IMR-90 (cell line): ENCODE data around the gene FBXL7. TPM values are rescaled to one million over a fixed set of nuclear protein-coding genes. Genes with fewer than 3 reads are reported as not detected.

Experiments used
- ATAC-seq: fragments of 200-7000 bp; cut with Tn5 transposase; 2 replicates; pipeline ENCODE4 v1.9.1; 2020; ENCODE audit warnings: low read depth, mild to moderate bottlenecking, moderate library complexity
- BruUV-seq: library from RNA; stranded (reverse); fragments of 400-500 nt; replicated peaks from 2 replicates; lab custom pipeline; 2021; lab: Mats Ljungman, UMichigan
- CTCF ChIA-PET: fragments of 300-600 bp; formaldehyde crosslinking; extraction: SDS; loops from one replicate; lab custom pipeline; 2021; ENCODE audit warnings: antibody characterized with exemption; lab: Yijun Ruan, JAX
- POLR2A ChIA-PET: fragments of 300-600 bp; sonication (Branson Sonifier 250); formaldehyde crosslinking; loops from one replicate; lab custom pipeline; 2022; ENCODE audit warnings: antibody characterized with exemption; ENCODE audit not compliant: unreplicated experiment; lab: Charles Lee
- DNase-seq: peaks from one replicate; pipeline ENCODE4 v3.0.0; 2013
- H2AFZ ChIP-seq: replicated peaks from 2 replicates; pipeline ENCODE3; 2013; ENCODE audit warnings: low read length, mild to moderate bottlenecking; ENCODE audit not compliant: poor library complexity
- H2AK5ac ChIP-seq: 2 replicates; pipeline ENCODE4 v1.6.1; 2013; ENCODE audit warnings: low read depth, low read length, inconsistent platforms
- H2AK9ac ChIP-seq: replicated peaks from 2 replicates; pipeline ENCODE3; 2013; ENCODE audit warnings: mild to moderate bottlenecking, low read depth, low read length, moderate library complexity; ENCODE audit not compliant: poor library complexity
- H2BK120ac ChIP-seq: 2 replicates; pipeline ENCODE4 v1.6.1; 2013; ENCODE audit warnings: low read depth, low read length, inconsistent platforms
- H2BK15ac ChIP-seq: 3 replicates; pipeline ENCODE4 v1.6.1; 2013; ENCODE audit warnings: low read depth, low read length, inconsistent platforms
- H2BK20ac ChIP-seq: 2 replicates; pipeline ENCODE4 v1.6.1; 2013; ENCODE audit warnings: low read depth, mild to moderate bottlenecking, inconsistent platforms, low read length, moderate library complexity
- H2BK5ac ChIP-seq: 2 replicates; pipeline ENCODE4 v1.6.1; 2013; ENCODE audit warnings: mild to moderate bottlenecking, low read depth, low read length, inconsistent platforms; ENCODE audit not compliant: poor library complexity, severe bottlenecking
- H3K14ac ChIP-seq: replicated peaks from 2 replicates; pipeline ENCODE4 v1.6.1; 2013; ENCODE audit warnings: low read depth, low read length, inconsistent platforms
- H3K18ac ChIP-seq: 2 replicates; pipeline ENCODE4 v1.6.1; 2013; ENCODE audit warnings: low read depth, low read length, control low read depth
- H3K23ac ChIP-seq: 2 replicates; pipeline ENCODE4 v1.6.1; 2013; ENCODE audit warnings: low read depth, low read length, inconsistent platforms
- H3K27ac ChIP-seq: 2 replicates; pipeline ENCODE4 v1.5.1; 2013; ENCODE audit warnings: mild to moderate bottlenecking, control low read depth, low read length; ENCODE audit not compliant: insufficient read depth
- H3K27me3 ChIP-seq: 2 replicates; pipeline ENCODE4 v1.6.1; 2013; ENCODE audit warnings: low read length; ENCODE audit not compliant: control insufficient read depth, insufficient read depth
- H3K36me3 ChIP-seq: 2 replicates; pipeline ENCODE4 v1.6.1; 2013; ENCODE audit warnings: low read length, mixed read lengths; ENCODE audit not compliant: control insufficient read depth, insufficient read depth
- H3K4ac ChIP-seq: 2 replicates; pipeline ENCODE4 v1.6.1; 2013; ENCODE audit warnings: low read depth, low read length, inconsistent platforms
- H3K4me1 ChIP-seq: 2 replicates; pipeline ENCODE4 v1.6.1; 2013; ENCODE audit warnings: low read length, mixed read lengths; ENCODE audit not compliant: control insufficient read depth, insufficient read depth
- H3K4me2 ChIP-seq: 2 replicates; pipeline ENCODE4 v1.6.1; 2013; ENCODE audit warnings: low read depth, mild to moderate bottlenecking, control low read depth, low read length, moderate library complexity
- H3K4me3 ChIP-seq: 2 replicates; pipeline ENCODE4 v1.5.1; 2013; ENCODE audit warnings: low read depth, mild to moderate bottlenecking, control low read depth, low read length, moderate library complexity; ENCODE audit not compliant: insufficient read depth
- H3K56ac ChIP-seq: 2 replicates; pipeline ENCODE4 v1.6.1; 2013; ENCODE audit warnings: low read length, inconsistent platforms; ENCODE audit not compliant: insufficient read depth; ENCODE audit errors: extremely low read depth
- H3K79me1 ChIP-seq, 2 experiments: 2 replicates each; pipeline ENCODE4 v1.6.1; 2013; ENCODE audit warnings: low read length in 2 of 2, inconsistent platforms in 1 of 2, low read depth in 1 of 2
- H3K9ac ChIP-seq: 2 replicates; pipeline ENCODE4 v1.6.1; 2013; ENCODE audit warnings: low read depth, low read length, control low read depth
- H3K9me1 ChIP-seq: 2 replicates; pipeline ENCODE4 v1.6.1; 2013; ENCODE audit warnings: low read length, inconsistent platforms; ENCODE audit not compliant: insufficient read depth
- H3K9me3 ChIP-seq: 2 replicates; pipeline ENCODE4 v1.6.1; 2013; ENCODE audit warnings: low read length; ENCODE audit not compliant: control insufficient read depth, insufficient read depth
- H4K20me1 ChIP-seq: 2 replicates; pipeline ENCODE4 v1.6.1; 2013; ENCODE audit warnings: low read length, inconsistent platforms; ENCODE audit not compliant: insufficient read depth
- H4K5ac ChIP-seq: 2 replicates; pipeline ENCODE4 v1.6.1; 2013; ENCODE audit warnings: mild to moderate bottlenecking, low read depth, low read length, control low read depth
- H4K8ac ChIP-seq, 2 experiments: 2 replicates each; pipeline ENCODE4 v1.6.1; 2013; ENCODE audit warnings: low read depth in 2 of 2, low read length in 2 of 2, control low read depth in 1 of 2, inconsistent platforms in 1 of 2
- H4K91ac ChIP-seq: 2 replicates; pipeline ENCODE4 v1.6.1; 2013; ENCODE audit warnings: low read depth, low read length, inconsistent platforms; ENCODE audit not compliant: insufficient read depth
- BHLHE40 ChIP-seq: fragments of 150-350 bp; IDR thresholded peaks from 2 replicates; pipeline ENCODE4 v1.6.1; 2016; ENCODE audit warnings: mild to moderate bottlenecking, low read depth, low read length
- CEBPB ChIP-seq: IDR thresholded peaks from 2 replicates; pipeline ENCODE4 v1.6.1; 2012; ENCODE audit warnings: low read depth, low read length, improper control_type of control experiment
- CHD1 ChIP-seq: IDR thresholded peaks from 2 replicates; pipeline ENCODE4 v1.6.1; 2012; ENCODE audit warnings: low read depth, low read length, improper control_type of control experiment
- ELK1 ChIP-seq: fragments of 150-350 bp; IDR thresholded peaks from 2 replicates; pipeline ENCODE4 v1.6.1; 2016; ENCODE audit warnings: low read depth, mild to moderate bottlenecking, low read length, moderate library complexity, borderline replicate concordance
- FOS ChIP-seq: fragments of 150-350 bp; IDR thresholded peaks from 2 replicates; pipeline ENCODE4 v1.6.1; 2016; ENCODE audit warnings: low read depth, low read length
- MAFK ChIP-seq: IDR thresholded peaks from 2 replicates; pipeline ENCODE4 v1.6.1; 2012; ENCODE audit warnings: low read depth, low read length, improper control_type of control experiment
- MAZ ChIP-seq: IDR thresholded peaks from 2 replicates; pipeline ENCODE4 v1.6.1; 2012; ENCODE audit warnings: low read depth, mild to moderate bottlenecking, low read length, improper control_type of control experiment, moderate library complexity, borderline replicate concordance
- MXI1 ChIP-seq: IDR thresholded peaks from 2 replicates; pipeline ENCODE4 v1.6.1; 2012; ENCODE audit warnings: low read depth, mild to moderate bottlenecking, low read length, moderate library complexity, borderline replicate concordance
- NFE2L2 ChIP-seq: fragments of 150-350 bp; IDR thresholded peaks from 2 replicates; pipeline ENCODE4 v1.6.1; 2016; ENCODE audit warnings: low read depth, mild to moderate bottlenecking, low read length
- POLR2A ChIP-seq: IDR thresholded peaks from 2 replicates; pipeline ENCODE4 v1.6.1; 2012; ENCODE audit warnings: mild to moderate bottlenecking, low read depth, low read length
- RAD21 ChIP-seq: IDR thresholded peaks from 2 replicates; pipeline ENCODE4 v1.6.1; 2012; ENCODE audit warnings: low read length, improper control_type of control experiment
- RCOR1 ChIP-seq: IDR thresholded peaks from 2 replicates; pipeline ENCODE4 v1.6.1; 2012; ENCODE audit warnings: mild to moderate bottlenecking, low read length, improper control_type of control experiment; ENCODE audit not compliant: insufficient replicate concordance
- RFX5 ChIP-seq: IDR thresholded peaks from 2 replicates; pipeline ENCODE4 v1.8.0; 2012; ENCODE audit warnings: low read depth, mild to moderate bottlenecking, low read length, moderate library complexity
- SMC3 ChIP-seq: fragments of 150-350 bp; IDR thresholded peaks from 2 replicates; pipeline ENCODE4 v1.6.1; 2016; ENCODE audit warnings: low read depth, mild to moderate bottlenecking, antibody characterized with exemption, low read length, moderate library complexity
- USF2 ChIP-seq: fragments of 150-350 bp; IDR thresholded peaks from 2 replicates; pipeline ENCODE4 v1.6.1; 2017; ENCODE audit warnings: mild to moderate bottlenecking, antibody characterized with exemption, low read length, low read depth
- WGBS, 2 experiments: methylation state at CpG; one replicate each; pipeline versions ENCODE4 v1.1.5 to v1.1.7; 2013; ENCODE audit warnings: missing lambda C conversion rate in 2 of 2; ENCODE audit not compliant: insufficient read length in 1 of 2; ENCODE audit errors: extremely low coverage in 2 of 2; 5-methylcytosine and 5-hydroxymethylcytosine counted together
- dilution Hi-C: fragments of 300-500 bp; cut with HindIII; formaldehyde crosslinking; loops from one replicate; pipeline ENCODE4 v1.14.3; 2018; ENCODE audit warnings: low sequenced_read_pairs; ENCODE audit not compliant: unreplicated experiment
- in situ Hi-C: fragments of 300-500 bp; cut with MboI; formaldehyde crosslinking; loops from 3 replicates; pipeline ENCODE4 v1.14.3; 2019; ENCODE audit warnings: low sequenced_read_pairs, inconsistent platforms, mixed read lengths
- intact Hi-C: fragments of 100-400 bp; cut with micrococcal nuclease; formaldehyde crosslinking; loops from 2 replicates; pipeline ENCODE4 v1.10.0; 2022
- polyA plus RNA-seq, 3 experiments: library from polyadenylated mRNA; depleted of rRNA; stranded (reverse); fragments of >200 nt; gene quantifications; 2 replicates each; pipeline ENCODE4 v1.2.3, GENCODE V29; 2012; ENCODE audit warnings: low replicate concordance in 1 of 3
- total RNA-seq: library from RNA; depleted of rRNA; stranded (reverse); fragments of >200 nt; gene quantifications from 2 replicates; pipeline ENCODE4 v1.2.3, GENCODE V29; 2012

Gene FBXL7
- total and polyA plus RNA-seq, 2 of the 4 experiments (the other 2 are of a cell fraction): 4.1 to 10.2 TPM

DNA sequence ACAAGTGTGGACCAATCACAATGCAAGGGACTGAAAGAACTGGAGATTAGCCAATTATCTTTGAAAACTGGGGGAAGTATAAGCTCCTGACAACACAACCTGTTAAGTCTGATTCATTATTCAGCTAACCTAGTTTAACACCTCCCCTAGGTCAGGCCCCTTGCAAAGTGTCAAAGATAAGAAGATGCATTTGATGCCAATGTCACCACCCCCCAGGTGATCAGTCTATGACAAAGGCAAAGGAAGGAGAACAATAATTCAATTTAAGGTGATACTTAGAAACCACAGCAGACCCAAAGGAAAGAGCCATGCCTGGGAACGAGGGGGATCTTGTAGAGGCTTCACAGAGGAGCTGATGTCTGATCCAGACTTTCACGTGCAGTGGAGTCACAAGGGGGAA is 137.9 kb downstream of the FBXL7 start:
- ATAC-seq (no peak), DNase-seq (no peak)
- H3K56ac ChIP-seq: no peak overlapping the region
- POLR2A ChIA-PET: no interaction called here
- no TSS peak for BruUV-seq
- CTCF ChIA-PET: no interaction called here
- peaks cover 18 to 23% of the 10 kb centered on the region in 2 experiments for H3K79me1 ChIP-seq
- no peaks in the 10 kb centered on the region for H3K27me3 ChIP-seq
- H3K4ac ChIP-seq: no peak overlapping the region
- no peak overlapping the region for H4K91ac ChIP-seq
- intact Hi-C loops: no loop called here
- H3K23ac ChIP-seq: no peak overlapping the region
- H2BK20ac ChIP-seq: no peak overlapping the region
- H3K27ac ChIP-seq: no peak overlapping the region
- no peak overlapping the region for H4K8ac ChIP-seq
- no CpG with 5 or more reads among the region's 2 CpGs for WGBS, 2 experiments
- H3K9ac ChIP-seq: no peak overlapping the region
- no peaks in the 10 kb centered on the region for H3K9me3 ChIP-seq
- dilution Hi-C loops: no loop called here
- H4K5ac ChIP-seq: no peak overlapping the region
- no peak overlapping the region for H2AFZ ChIP-seq
- no peak overlapping the region for H2BK120ac ChIP-seq
- H4K20me1 ChIP-seq: no peaks in the 10 kb centered on the region; the same call in 1 of the 2 replicates
- H3K18ac ChIP-seq: no peak overlapping the region
- H3K4me1 ChIP-seq: peaks cover 2% of the 10 kb centered on the region; the same call in 1 of the 2 replicates
- no peak overlapping the region for H3K4me3 ChIP-seq
- TF ChIP-seq ELK1: no peak
- no peak for TF ChIP-seq MXI1
- TF ChIP-seq FOS: no peak
- no peak for TF ChIP-seq RFX5
- no peak for TF ChIP-seq RCOR1
- TF ChIP-seq BHLHE40: no peak
- no peak for TF ChIP-seq MAZ
- TF ChIP-seq CHD1: no peak
- TF ChIP-seq NFE2L2: no peak
- TF ChIP-seq RAD21: no peak
- TF ChIP-seq MAFK: no peak
- TF ChIP-seq SMC3: no peak
- no peak for TF ChIP-seq USF2
- no peak for TF ChIP-seq CEBPB
- TF ChIP-seq POLR2A: no peak
- no peak overlapping the region for H2AK5ac ChIP-seq
- H2BK5ac ChIP-seq: no peak overlapping the region
- no peaks in the 10 kb centered on the region for H3K36me3 ChIP-seq
- in situ Hi-C loops: no loop called here
- H3K9me1 ChIP-seq: no peaks in the 10 kb centered on the region
- no peak overlapping the region for H2BK15ac ChIP-seq
- H3K4me2 ChIP-seq: no peak overlapping the region
- no peak overlapping the region for H2AK9ac ChIP-seq
- no peak overlapping the region for H3K14ac ChIP-seq
